Suprapubic skin (tissue), 4 donors: ENCODE results near the gene TMEM62.

Experiments
- POLR2A ChIP-seq, 2 donors: fragments of 450-650 bp; IDR thresholded peaks; one replicate each; pipeline ENCODE4 v1.6.1; 2017; ENCODE audit warnings: antibody characterized with exemption in 2 of 2, mild to moderate bottlenecking in 2 of 2, moderate library complexity in 2 of 2
- POLR2AphosphoS5 ChIP-seq, 3 donors: sonication (generic); formaldehyde crosslinking; IDR thresholded peaks; one replicate each; pipeline ENCODE4 v1.6.1; 2017; ENCODE audit warnings: antibody characterized with exemption in 3 of 3
- TF ChIP-seq, protein P1 (sequence below), 2 donors: fragments of 200-600 bp in 1 of 2; fragments of 450-650 bp in 1 of 2; sonication (generic) in 1 of 2; IDR thresholded peaks; one replicate each; pipeline ENCODE4 v1.5.1; 2016 to 2019; ENCODE audit warnings: antibody characterized with exemption in 2 of 2, mild to moderate bottlenecking in 1 of 2, moderate library complexity in 1 of 2

DNA sequence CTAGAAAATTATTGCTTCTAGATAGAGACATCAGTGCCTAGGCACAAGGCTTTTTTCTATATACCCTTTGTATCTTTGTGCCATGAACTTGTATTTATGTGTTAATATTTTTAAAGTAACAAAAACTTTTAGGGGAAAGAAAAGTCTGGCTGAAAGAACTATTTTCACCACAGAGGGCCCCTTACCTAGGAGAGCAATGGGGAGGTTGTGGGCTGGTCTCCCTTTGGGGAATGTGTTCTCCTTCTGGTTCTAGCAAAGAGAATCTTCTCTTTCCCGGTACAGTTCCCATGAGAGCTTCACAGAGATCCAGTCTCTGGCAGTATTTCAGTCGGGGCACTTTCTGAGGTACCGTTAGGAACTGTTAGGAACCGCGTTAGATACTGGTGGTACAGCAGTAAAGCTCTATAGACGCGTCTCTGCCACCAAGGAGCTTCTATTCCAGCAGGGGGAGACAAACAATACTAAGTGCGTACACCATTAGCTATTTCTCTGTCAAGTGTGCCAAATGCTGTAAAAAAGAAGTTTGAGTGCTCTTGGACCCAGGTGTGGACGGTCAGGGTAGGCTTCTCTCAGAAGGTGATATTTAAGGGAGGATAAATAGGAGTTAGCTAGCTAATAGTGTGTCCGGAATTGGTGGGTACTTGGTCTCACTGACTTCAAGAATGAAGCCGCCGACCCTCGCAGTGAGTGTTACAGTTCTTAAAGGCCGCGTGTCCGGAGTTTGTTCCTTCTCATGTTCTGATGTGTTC is 92.0 kb downstream of the TMEM62 start:
- TF ChIP-seq, protein P1, sequence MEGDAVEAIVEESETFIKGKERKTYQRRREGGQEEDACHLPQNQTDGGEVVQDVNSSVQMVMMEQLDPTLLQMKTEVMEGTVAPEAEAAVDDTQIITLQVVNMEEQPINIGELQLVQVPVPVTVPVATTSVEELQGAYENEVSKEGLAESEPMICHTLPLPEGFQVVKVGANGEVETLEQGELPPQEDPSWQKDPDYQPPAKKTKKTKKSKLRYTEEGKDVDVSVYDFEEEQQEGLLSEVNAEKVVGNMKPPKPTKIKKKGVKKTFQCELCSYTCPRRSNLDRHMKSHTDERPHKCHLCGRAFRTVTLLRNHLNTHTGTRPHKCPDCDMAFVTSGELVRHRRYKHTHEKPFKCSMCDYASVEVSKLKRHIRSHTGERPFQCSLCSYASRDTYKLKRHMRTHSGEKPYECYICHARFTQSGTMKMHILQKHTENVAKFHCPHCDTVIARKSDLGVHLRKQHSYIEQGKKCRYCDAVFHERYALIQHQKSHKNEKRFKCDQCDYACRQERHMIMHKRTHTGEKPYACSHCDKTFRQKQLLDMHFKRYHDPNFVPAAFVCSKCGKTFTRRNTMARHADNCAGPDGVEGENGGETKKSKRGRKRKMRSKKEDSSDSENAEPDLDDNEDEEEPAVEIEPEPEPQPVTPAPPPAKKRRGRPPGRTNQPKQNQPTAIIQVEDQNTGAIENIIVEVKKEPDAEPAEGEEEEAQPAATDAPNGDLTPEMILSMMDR (IDR thresholded peaks at IDR 0.05) = peak; percentile 51 to 62
- TF ChIP-seq POLR2AphosphoS5 (IDR thresholded peaks at IDR 0.05) (no peak), POLR2A (IDR thresholded peaks at IDR 0.05) (no peak)
